ENCODE data around the gene YARS1.
A peak's percentile ranks its signal among the peaks of the same experiment; 100 is the strongest.

The YARS1 gene

GRCh38 chr1:32817159-32817814 lies at the start of gene YARS1, which contains the start of gene S100PBP:
Gene YARS1, minus strand, starts transcription at chr1:32817358. Its CDS starts 114 bp downstream, at chr1:32817244.
Gene S100PBP, plus strand, starts transcription at chr1:32817653. Its CDS starts 8,447 bp downstream, at chr1:32826100.
- peak; percentile 98 for DNase-seq

DNA sequence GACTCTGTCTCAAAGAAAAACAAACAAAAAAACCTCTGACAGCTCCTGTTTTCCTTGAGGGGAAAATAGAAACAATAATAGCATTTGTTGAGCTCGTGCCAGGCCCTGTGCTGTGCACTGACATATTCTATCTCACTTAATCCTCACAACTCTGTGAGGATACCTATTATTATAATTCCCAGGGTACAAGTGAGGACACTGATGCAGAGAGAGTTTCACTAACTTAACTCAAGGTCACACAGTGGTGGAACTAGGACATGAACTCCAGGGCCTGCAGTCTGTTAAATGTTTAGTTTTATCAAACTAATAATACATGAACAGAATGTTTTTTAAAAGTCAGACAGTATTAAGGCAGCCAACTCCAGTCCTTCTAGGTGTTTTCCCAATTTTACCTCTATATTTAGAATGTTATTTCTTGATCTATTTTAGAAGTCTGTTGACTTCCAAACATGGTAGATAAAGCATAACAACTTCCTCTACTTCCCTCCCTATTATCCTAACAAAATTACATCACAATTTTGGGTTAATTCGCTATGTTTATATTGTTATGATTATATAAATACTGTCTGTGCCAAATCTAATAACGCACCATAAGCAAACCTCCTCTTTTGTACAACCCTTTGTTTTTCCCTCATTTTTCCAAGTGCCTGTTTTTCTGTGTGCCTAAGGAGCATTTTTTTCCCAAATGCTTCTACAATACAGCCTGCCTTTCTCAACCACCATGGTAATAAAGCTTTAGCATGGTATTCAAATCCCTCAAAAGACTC lies 48.7 kb upstream of the YARS1 start:
- no peak for DNase-seq

GRCh38 chr1:32864375-32865019 lies 47.3 kb upstream of the YARS1 start:
- DNase-seq, result no peak

DNA sequence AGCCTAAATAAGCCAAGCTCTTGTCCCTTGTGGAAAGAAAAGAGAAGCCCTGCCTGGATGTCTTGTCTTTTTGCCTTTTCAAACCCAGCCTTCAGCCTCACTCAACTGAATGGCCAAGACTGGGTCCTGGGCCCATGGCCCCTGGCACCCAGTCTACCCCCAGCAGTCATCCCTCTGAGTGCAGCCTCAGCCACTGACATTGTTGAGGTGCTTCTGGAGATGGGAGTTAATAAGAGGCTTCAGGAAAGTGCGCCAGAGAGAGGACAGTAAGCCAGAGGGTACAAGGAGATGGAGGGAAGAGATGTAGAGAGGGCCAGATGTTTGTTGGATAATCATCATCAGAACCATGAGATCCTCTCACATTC lies 46.7 kb upstream of the YARS1 start:
- no peak for DNase-seq

GRCh38 chr1:32863218-32863880 lies 46.2 kb upstream of the YARS1 start:
- DNase-seq, result no peak

GRCh38 chr1:32861904-32862695 lies 44.9 kb upstream of the YARS1 start:
- no peak for DNase-seq

DNA sequence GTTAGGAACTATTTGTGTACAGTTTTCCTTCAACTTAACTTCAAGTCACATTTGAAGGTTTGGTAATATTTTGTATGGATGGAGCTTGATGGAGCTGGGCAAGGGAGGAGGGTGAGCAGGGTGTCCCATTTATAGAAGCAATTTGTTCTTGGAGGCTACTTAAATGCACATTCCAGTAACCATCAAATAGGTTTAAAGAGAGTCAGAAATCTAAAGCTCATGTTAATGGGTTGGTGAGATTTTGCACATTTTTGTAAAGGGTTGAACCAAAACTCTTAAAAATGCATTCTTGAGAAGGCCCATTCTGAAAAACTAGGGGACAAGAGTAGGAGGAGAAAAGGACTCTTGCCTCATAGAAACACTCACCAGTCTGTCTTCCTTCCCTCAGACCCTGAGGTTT lies 43.4 kb upstream of the YARS1 start:
- DNase-seq, result no peak

DNA sequence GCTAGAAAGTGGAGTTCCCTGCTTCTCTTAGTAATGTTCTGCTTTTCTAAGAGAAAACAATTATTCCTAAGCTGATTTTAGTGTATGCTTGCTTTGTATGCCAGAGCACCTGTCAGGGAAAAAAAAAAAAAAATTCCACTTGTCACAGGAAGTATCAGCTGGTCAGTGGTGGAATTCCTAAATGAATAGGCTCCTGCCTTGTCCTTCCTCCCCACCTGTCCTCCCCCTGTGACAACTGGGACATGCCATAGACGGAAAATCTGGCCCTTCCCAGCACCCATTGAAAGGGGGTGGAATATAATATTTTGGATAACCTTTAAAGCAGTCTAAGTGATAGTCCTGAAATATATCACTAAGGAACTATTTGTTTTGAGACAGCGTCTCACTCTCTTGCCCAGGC lies 42.8 kb upstream of the YARS1 start:
- no peak for DNase-seq

GRCh38 chr1:32858791-32859190 lies 41.6 kb upstream of the YARS1 start:
- DNase-seq, result no peak

GRCh38 chr1:32858136-32858535 lies 41.0 kb upstream of the YARS1 start:
- no peak for DNase-seq

GRCh38 chr1:32855861-32856617 lies 38.9 kb upstream of the YARS1 start:
- no peak for DNase-seq

DNA sequence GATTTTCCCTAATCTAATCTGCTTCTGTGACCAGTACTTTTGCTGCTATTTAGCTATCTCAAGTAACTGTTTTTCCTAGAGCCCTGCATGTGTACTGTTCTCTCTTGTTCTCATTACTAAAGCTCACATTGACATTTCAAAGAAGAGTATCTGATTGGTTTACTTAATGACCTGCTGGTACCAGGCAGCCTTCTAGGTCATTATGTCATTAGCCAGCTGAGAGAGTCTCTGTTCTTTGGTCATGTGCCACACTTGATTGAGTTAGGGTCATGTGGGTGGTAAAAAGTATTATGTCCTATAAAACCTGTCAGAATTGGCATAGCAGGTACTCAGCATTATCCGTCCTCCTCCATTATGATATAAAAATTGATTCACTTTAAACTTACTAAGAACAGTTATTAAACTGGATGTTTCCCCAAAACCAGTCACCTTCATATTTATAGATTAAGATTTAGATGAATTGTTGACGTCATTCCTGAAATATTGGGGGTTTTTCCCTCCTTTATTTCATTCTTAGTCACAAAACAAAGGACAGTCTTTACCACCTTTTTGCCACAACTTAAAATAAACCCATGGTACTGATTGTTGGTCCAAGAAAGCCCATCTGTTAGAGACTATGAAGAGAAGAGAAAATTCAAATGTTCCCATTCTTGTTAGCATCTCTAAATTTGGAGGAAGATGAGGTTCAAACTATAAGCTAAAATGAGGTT lies 31.4 kb upstream of the YARS1 start:
- DNase-seq, result no peak

DNA sequence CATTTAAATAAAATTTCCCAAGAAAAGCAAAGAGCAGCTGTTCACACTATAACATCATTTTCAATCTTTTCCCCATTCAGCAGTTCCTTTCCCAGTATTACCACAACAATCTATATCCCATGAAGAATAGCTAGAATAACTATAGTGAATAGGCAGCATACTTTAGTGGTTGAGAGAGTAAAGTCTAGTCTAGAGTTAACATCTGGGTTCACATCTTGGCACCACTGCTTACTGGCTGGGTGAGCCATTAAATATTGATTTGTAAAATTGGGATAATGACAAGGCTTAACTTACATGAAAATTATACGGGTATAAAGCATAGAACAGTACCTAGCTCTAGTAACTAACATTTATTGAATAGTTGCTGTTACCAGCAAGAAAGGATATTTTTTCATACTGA lies 14.7 kb upstream of the YARS1 start:
- no peak for DNase-seq

- DNase-seq, result no peak
These were observed 13.1 kb upstream of the YARS1 start for GRCh38 chr1:32830092-32830852.

GRCh38 chr1:32828341-32828740 lies 11.2 kb upstream of the YARS1 start:
- DNase-seq, result peak; percentile 32

GRCh38 chr1:32825181-32825580 lies 8.0 kb upstream of the YARS1 start:
- no peak for DNase-seq

- DNase-seq, result no peak
These were observed 1.8 kb upstream of the YARS1 start for GRCh38 chr1:32818804-32819541.

GRCh38 chr1:32817815-32818786 lies 943 bp upstream of the YARS1 start:
- peak; percentile 65 for DNase-seq

Measured in hematopoietic multipotent progenitor cell treated with erythropoietin and hydrocortisone succinate and interleukin-3 and kit ligand, for 8 days (in vitro differentiated cells).